Stomach (tissue), 9 donors: ENCODE data around the gene SLC25A24. TPM values are rescaled to one million over a fixed set of nuclear protein-coding genes. Genes with fewer than 3 reads are reported as not detected.
A peak's percentile ranks its signal among the peaks of the same experiment; 100 is the strongest.

ENCODE experiments used
- DNase-seq, 2 donors: peaks; one replicate each; pipeline versions ENCODE4 v3.0.0 to v3.0.0-alpha.2; 2013 to 2019
- H3K27ac ChIP-seq, 5 donors: fragments of 200-600 bp in 4 of 5; sonication (generic) in 4 of 5; one replicate each; pipeline ENCODE4 v1.5.1; 2013 to 2019; ENCODE audit warnings: mild to moderate bottlenecking in 1 of 5, moderate library complexity in 1 of 5
- H3K27me3 ChIP-seq, 3 donors: fragments of 200-600 bp; sonication (generic); one replicate each; pipeline ENCODE4 v1.5.1; 2017 to 2019; ENCODE audit warnings: mixed run types in 1 of 3
- H3K36me3 ChIP-seq, 4 donors: fragments of 200-600 bp; sonication (generic); 1 replicate in 3 of 4; 2 replicates in 1 of 4; pipeline ENCODE4 v1.5.1; 2016 to 2019
- H3K4me1 ChIP-seq, 4 donors: fragments of 200-600 bp; sonication (generic); one replicate each; pipeline ENCODE4 v1.5.1; 2016 to 2019
- H3K4me3 ChIP-seq, 4 donors: fragments of 200-600 bp; sonication (generic) in 3 of 4; one replicate each; pipeline ENCODE4 v1.5.1; 2016 to 2019; ENCODE audit warnings: mild to moderate bottlenecking in 1 of 4
- H3K9me3 ChIP-seq, 4 donors: fragments of 200-600 bp; sonication (generic); one replicate each; pipeline ENCODE4 v1.5.1; 2016 to 2019
- CTCF ChIP-seq, 7 experiments: fragments of 450-650 bp in 4 of 7; fragments of 200-600 bp in 3 of 7; sonication (generic) in 3 of 7; IDR thresholded peaks; one replicate each; pipeline ENCODE4 v1.5.1; 2016 to 2019; ENCODE audit warnings: antibody characterized with exemption in 7 of 7, control low read depth in 2 of 7, mild to moderate bottlenecking in 1 of 7
- EP300 ChIP-seq: sonication (generic); formaldehyde crosslinking; IDR thresholded peaks from one replicate; pipeline ENCODE4 v1.6.1; 2017; ENCODE audit warnings: antibody characterized with exemption
- POLR2A ChIP-seq, 4 donors: fragments of 450-650 bp; IDR thresholded peaks; one replicate each; pipeline ENCODE4 v1.6.1; 2016; ENCODE audit warnings: antibody characterized with exemption in 4 of 4, control low read depth in 2 of 4, mild to moderate bottlenecking in 1 of 4, moderate library complexity in 1 of 4
- POLR2AphosphoS5 ChIP-seq, 3 donors: sonication (generic); formaldehyde crosslinking; IDR thresholded peaks; one replicate each; pipeline ENCODE4 v1.6.1; 2016; ENCODE audit warnings: antibody characterized with exemption in 3 of 3
- WGBS, 5 donors: extraction: QIAGEN DNeasy Blood & Tissue Kit in 3 of 5; methylation state at CpG; one replicate each; pipeline versions ENCODE4 v1.1.5 to v1.1.7; 2013 to 2018; 5-methylcytosine and 5-hydroxymethylcytosine counted together
- intact Hi-C: fragments of 100-400 bp; cut with DNase I; formaldehyde crosslinking; loops from one replicate; pipeline ENCODE4 v1.15.1; 2023; ENCODE audit warnings: low total_unique reads
- polyA plus RNA-seq, 3 donors: library from polyadenylated mRNA; stranded (reverse); fragments of 200-250 nt; gene quantifications; one replicate each; pipeline ENCODE4 v1.2.3, GENCODE V29; 2013
- total RNA-seq, 5 donors: library from RNA; depleted of rRNA; stranded (reverse); fragments of >200 nt; gene quantifications; one replicate each; pipeline versions ENCODE4 v1.1.0 to v1.2.3, GENCODE V29; 2014 to 2016
- donor health status: healthy with polysubstance abuse.
- donor health status: Bipolar disorder and iron deficiency.
- donor health status: healthy.

SLC25A24 gene
- total and polyA plus RNA-seq, 8 donors: 4.1 to 76.9 (median 19.3) TPM

GRCh38 chr1:108200687-108201051 lies 526 bp upstream of the SLC25A24 start:
- no peaks in the 10 kb centered on the region for H3K27me3 ChIP-seq
- intact Hi-C loops: no loop called here
- peak overlapping the region; percentile 85 to 96 (median 90) for H3K4me3 ChIP-seq
- H3K27ac ChIP-seq: peak overlapping the region; percentile 90 to 97 (median 94)
- 0 to 2% (median 1%) methylated on average over 10 of the region's 10 CpGs for WGBS, 5 donors
- H3K9me3 ChIP-seq: peaks cover 0 to 4% (median 0%) of the 10 kb centered on the region in 4 donors
- H3K4me1 ChIP-seq: peaks cover 9 to 35% (median 21%) of the 10 kb centered on the region in 4 donors
- no peak for TF ChIP-seq EP300
- peak in 2 of 7 experiments; percentile 8 for TF ChIP-seq CTCF (IDR thresholded peaks at IDR 0.05)
- TF ChIP-seq POLR2A (IDR thresholded peaks at IDR 0.05): no peak
- no peak for TF ChIP-seq POLR2AphosphoS5 (IDR thresholded peaks at IDR 0.05)
- peaks cover 0 to 9% (median 6%) of the 10 kb centered on the region in 4 donors for H3K36me3 ChIP-seq
- DNase-seq: peak; percentile 38 to 76

GRCh38 chr1:108199201-108199691 lies 897 bp downstream of the SLC25A24 start:
- Histone ChIP-seq H3K36me3 (peaks cover 0 to 22% (median 19%) of the 10 kb centered on the region in 4 donors), H3K9me3 (no peaks in the 10 kb centered on the region), H3K4me1 (peaks cover 9 to 35% (median 21%) of the 10 kb centered on the region in 4 donors), H3K27ac (peak overlapping the region; percentile 90 to 97 (median 94)), H3K27me3 (no peaks in the 10 kb centered on the region), H3K4me3 (peak overlapping the region; percentile 85 to 96 (median 90))
- DNase-seq: peak in 1 of 2 donors; percentile 69
- TF ChIP-seq EP300 (no peak), POLR2A (IDR thresholded peaks at IDR 0.05) (no peak), POLR2AphosphoS5 (IDR thresholded peaks at IDR 0.05) (peak in 2 of 3 donors; percentile 15 to 38), CTCF (IDR thresholded peaks at IDR 0.05) (no peak)
- WGBS, 5 donors: 3 to 8% (median 7%) methylated on average over 9 of the region's 9 CpGs
- intact Hi-C loops: no loop called here

GRCh38 chr1:108194051-108194450 lies 6.1 kb downstream of the SLC25A24 start:
- TF ChIP-seq CTCF (IDR thresholded peaks at IDR 0.05) (no peak), POLR2AphosphoS5 (IDR thresholded peaks at IDR 0.05) (no peak), EP300 (no peak)
- intact Hi-C loops: no loop called here

GRCh38 chr1:108193333-108193732 lies 6.8 kb downstream of the SLC25A24 start:
- no peak overlapping the region for H3K27ac ChIP-seq
- peaks cover 0 to 5% (median 0%) of the 10 kb centered on the region in 4 donors for H3K9me3 ChIP-seq
- no peak overlapping the region for H3K4me3 ChIP-seq
- peaks cover 4 to 21% (median 9%) of the 10 kb centered on the region in 4 donors for H3K4me1 ChIP-seq
- 90 to 97% (median 95%) methylated on average over 1 of the region's 1 CpG for WGBS, 5 donors
- DNase-seq: no peak
- intact Hi-C loops: no loop called here
- H3K36me3 ChIP-seq: peaks cover 0 to 40% (median 33%) of the 10 kb centered on the region in 4 donors
- no peak for TF ChIP-seq CTCF (IDR thresholded peaks at IDR 0.05)
- TF ChIP-seq EP300: no peak
- no peak for TF ChIP-seq POLR2A (IDR thresholded peaks at IDR 0.05)
- no peak for TF ChIP-seq POLR2AphosphoS5 (IDR thresholded peaks at IDR 0.05)
- H3K27me3 ChIP-seq: no peaks in the 10 kb centered on the region

More at GRCh38 chr1:108194051-108194450, 6.1 kb downstream of the SLC25A24 start:
- WGBS, 5 donors: 80 to 100% (median 98%) methylated on average over 1 of the region's 1 CpG
- Histone ChIP-seq H3K4me1 (peaks cover 5 to 28% (median 15%) of the 10 kb centered on the region in 4 donors), H3K36me3 (peaks cover 0 to 35% (median 29%) of the 10 kb centered on the region in 4 donors), H3K27ac (no peak overlapping the region), H3K27me3 (no peaks in the 10 kb centered on the region), H3K4me3 (no peak overlapping the region), H3K9me3 (peaks cover 0 to 5% (median 0%) of the 10 kb centered on the region in 4 donors)
- DNase-seq: no peak
